ENCODE data around the gene FAM177A1. TPM values are rescaled to one million over a fixed set of nuclear protein-coding genes. Genes with fewer than 3 reads are reported as not detected.

FAM177A1 gene
- total and polyA plus RNA-seq, 9 of the 15 experiments (the other 6 are each of a cell fraction or from before 2014, with no cell fraction given): 7.7 to 36.2 (median 29.9) TPM

GRCh38 chr14:35122696-35123387 lies 76.8 kb downstream of the FAM177A1 start (continued):
- peak; percentile 30; the same call in 1 of the 2 replicates for TF ChIP-seq SUPT5H (IDR thresholded peaks at IDR 0.05)
- peak; percentile 44 to 46; a peak in 1 of 4 replicates for TF ChIP-seq MAZ (CRISPR knock-in tag; conservative IDR thresholded peaks at IDR 0.05 in 1 of 2, IDR thresholded peaks at IDR 0.05 in 1 of 2)
- TF ChIP-seq ZBTB11 (CRISPR knock-in tag; IDR thresholded peaks at IDR 0.05): 0 out of 6 replicates have a peak, but pooled peaks of 1 of the 3 experiments have one; percentile 90
- peak in 1 of 2 experiments; percentile 28; a peak in 1 of 4 replicates for TF ChIP-seq MLLT1 (IDR thresholded peaks at IDR 0.05)
- TF ChIP-seq TAF1 (IDR thresholded peaks at IDR 0.05; ENCODE audit: control insufficient read depth, extremely low read depth, insufficient read depth, low read length, severe bottlenecking): peak; percentile 40
- TF ChIP-seq FOXA1 (IDR thresholded peaks at IDR 0.05; ENCODE audit: borderline replicate concordance): no peak
- TF ChIP-seq IFI16 (CRISPR knock-in tag; IDR thresholded peaks at IDR 0.05): no peak
- peak; percentile 35 for TF ChIP-seq KDM5B (IDR thresholded peaks at IDR 0.05; ENCODE audit: insufficient replicate concordance, low read depth, low read length)
- peak; percentile 48; the same call in 1 of the 2 replicates for TF ChIP-seq ZNF143 (CRISPR knock-in tag; IDR thresholded peaks at IDR 0.05)
- TF ChIP-seq THRAP3 (IDR thresholded peaks at IDR 0.05; ENCODE audit: borderline replicate concordance): no peak
- no peak for TF ChIP-seq CHAMP1 (IDR thresholded peaks at IDR 0.05)
- TF ChIP-seq SIN3A (IDR thresholded peaks at IDR 0.05; ENCODE audit: borderline replicate concordance in 2 of 2, control insufficient read depth in 1 of 2, low read depth in 2 of 2, low read length in 2 of 2): peak in 1 of 2 experiments; percentile 5; a peak in 1 of 4 replicates
- peak; percentile 7 for TF ChIP-seq RBBP5 (IDR thresholded peaks at IDR 0.05; ENCODE audit: borderline replicate concordance, insufficient read depth, low read length, poor library complexity, severe bottlenecking)
- TF ChIP-seq ZNF740 (CRISPR knock-in tag; IDR thresholded peaks at IDR 0.05): no peak; the same call in 1 of the 2 replicates
- no peak for TF ChIP-seq ZNF740 (tag; IDR thresholded peaks at IDR 0.05)

Measured in K562 (cell line).